Hepatic stellate cell (primary cell): Measurements from ENCODE around the gene TMEM212.
"Not testable (repeated sequence)": the region's sequence is repeated elsewhere in the genome, so short reads cannot be mapped to it uniquely, and the experiment has no call there.

ENCODE experiments used
- DNase-seq: peaks from one replicate; pipeline ENCODE4 v3.0.0; 2011; ENCODE audit warnings: low spot score

The TMEM212 gene

GRCh38 chr3:171892457-171892856 is 49.3 kb downstream of the TMEM212 start:
- DNase-seq, result no peak

DNA sequence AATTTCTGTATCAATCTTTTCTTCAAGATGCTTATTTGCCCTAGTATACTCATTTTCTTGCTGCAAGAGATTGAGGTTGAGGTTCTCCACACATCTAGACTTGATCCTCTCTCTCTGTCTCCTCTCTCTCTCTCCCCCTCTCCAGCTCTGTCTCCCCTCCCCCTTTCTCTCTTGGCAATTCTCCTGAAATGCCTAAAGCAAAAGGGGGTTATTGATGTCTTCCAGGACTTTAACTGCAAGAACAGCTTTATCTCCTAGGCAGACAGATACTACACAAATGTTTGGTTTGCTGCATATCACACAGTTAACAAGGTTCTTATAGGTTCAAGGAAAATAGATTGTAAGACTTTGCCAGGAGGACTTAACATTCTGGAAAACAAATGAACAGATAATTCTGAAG is 52.1 kb downstream of the TMEM212 start:
- no peak for DNase-seq

GRCh38 chr3:171895900-171896299 is 52.8 kb downstream of the TMEM212 start:
- no peak for DNase-seq

DNA sequence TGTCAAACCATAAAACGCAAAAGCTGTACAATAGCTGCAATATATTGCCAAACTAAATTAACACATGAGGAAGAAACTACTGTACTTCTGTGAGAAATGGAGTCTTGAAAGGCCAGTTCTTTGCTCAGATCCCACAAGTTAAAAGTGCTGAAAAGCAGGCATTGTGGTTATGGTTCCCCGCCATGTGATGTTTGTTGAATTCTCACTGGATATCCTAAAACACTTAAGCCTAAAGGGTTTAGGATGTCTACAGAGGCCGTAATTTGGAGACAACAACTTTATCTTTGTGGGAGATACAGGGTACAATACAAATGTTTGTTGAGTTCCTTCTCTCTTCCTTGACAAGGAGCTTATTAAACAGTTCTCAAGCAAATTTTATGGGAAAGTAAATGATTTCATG is 53.2 kb downstream of the TMEM212 start:
- DNase-seq, result no peak

DNA sequence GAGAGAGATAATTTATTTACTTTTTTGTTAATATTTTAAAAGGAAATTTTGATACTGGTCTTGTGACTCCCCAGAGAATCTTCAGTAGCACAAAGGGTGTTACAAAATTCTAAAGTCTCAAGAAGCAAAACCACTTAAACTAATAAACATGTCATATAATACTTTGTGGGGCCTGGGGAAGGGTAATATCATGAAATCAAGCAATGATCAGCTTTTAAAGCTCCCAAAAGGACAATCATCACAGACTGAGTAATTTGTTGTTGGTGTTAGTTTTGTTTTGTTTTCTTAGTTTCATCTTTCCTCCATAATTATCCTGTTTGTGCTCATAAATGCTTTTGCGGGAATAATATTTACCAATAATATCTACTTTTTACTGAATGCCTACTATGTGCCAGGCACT is 55.0 kb downstream of the TMEM212 start:
- no peak for DNase-seq

- no peak for DNase-seq
Observed at GRCh38 chr3:171900446-171900845, 57.3 kb downstream of the TMEM212 start.

DNA sequence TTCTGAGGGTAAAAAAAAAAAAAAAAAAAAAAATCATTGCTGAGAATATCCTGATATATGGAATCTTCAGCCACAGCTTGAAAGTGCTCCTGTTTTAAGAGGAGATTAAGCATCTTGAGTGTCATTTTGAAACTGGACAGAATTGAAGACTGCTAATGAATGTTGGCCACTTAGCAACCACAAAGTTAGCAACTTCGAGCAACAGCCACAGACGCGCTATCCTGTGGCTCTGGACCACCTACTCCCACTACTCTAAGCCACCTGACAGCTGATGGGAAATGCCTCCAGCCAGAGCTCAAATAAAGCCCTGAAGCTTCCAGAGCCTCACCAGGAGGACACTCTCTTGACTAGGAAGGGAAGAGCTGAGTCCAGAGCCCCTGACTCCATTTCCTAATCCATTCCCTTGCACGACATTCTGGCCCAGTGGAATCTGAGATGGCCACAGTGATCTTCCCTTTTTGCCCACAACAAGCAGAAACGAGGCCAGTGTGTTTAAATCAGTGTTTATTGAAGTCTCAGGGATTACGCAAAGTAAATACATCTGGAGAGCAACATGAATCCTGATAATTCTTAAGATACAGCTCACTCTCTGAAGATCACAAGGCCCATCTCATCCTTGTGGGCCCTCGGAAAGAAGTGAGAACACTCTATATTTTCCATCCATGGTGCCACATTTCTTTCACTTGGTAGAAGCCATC is 58.6 kb downstream of the TMEM212 start:
- no peak for DNase-seq

GRCh38 chr3:171904829-171905228 is 61.7 kb downstream of the TMEM212 start:
- DNase-seq, result no peak

DNA sequence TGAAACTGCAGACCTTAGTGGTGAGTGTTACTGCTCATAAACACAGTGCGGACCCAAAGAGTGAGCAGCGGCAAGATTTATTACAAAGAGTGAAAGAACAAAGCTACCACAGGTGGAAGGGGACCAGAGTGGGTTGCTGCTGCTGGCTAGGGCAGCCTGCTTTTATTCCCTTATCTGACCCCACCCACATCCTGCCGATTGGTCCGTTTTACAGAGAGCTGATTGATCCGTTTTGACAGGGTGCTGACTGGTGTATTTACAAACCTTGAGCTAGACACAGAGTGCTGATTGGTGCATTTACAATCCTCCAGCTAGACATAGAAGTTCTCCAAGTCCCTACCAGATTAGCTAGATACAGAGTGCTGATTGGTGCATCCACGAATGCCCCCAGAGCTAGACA is 63.4 kb downstream of the TMEM212 start:
- DNase-seq, result not testable (repeated sequence)

DNA sequence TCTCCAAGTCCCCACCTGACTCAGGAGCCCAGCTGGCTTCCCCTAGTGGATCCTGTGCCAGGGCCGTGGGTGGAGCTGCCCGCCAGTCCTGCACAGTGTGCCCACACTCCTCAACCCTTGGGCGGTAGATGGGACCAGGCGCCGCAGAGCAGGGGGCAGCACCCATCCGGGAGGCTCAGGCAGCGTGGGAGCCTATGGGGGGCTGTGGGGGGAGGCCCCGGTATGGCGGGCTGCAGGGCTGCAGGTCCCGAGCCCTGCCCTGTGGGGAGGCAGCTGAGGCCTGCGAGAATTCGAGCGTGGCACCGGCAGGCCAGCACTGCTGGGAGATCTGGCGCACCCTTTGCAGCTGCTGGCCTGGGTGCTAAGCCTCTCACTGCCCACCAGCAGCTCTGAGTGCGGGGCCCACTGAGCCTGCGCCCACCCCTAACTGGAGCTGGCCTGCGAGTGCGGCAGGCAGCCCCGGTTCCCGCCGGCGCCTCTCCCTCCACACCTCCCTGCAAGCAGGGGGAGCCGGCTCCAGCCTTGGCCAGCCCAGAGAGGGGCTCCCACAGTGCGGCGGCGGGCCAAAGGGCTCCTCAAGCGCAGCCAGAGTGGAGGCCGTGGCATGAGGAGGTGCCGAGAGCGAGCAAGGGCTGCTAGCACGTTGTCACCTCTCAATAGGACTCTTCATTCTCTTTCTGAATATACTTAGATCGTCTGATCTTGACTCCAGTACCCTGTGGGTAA is 64.0 kb downstream of the TMEM212 start:
- no peak for DNase-seq

- no peak for DNase-seq
Observed at GRCh38 chr3:171907761-171908160, 64.6 kb downstream of the TMEM212 start.

GRCh38 chr3:171908731-171909130 is 65.6 kb downstream of the TMEM212 start:
- DNase-seq, result no peak
